Measurements from ENCODE around the gene UIMC1. TPM values are rescaled to one million over a fixed set of nuclear protein-coding genes. Genes with fewer than 3 reads are reported as not detected.

The UIMC1 gene
- total and polyA plus RNA-seq, 2 of the 13 experiments (the other 11 are each of a cell fraction or from before 2014, with no cell fraction given): 18.9 to 32.7 TPM

DNA sequence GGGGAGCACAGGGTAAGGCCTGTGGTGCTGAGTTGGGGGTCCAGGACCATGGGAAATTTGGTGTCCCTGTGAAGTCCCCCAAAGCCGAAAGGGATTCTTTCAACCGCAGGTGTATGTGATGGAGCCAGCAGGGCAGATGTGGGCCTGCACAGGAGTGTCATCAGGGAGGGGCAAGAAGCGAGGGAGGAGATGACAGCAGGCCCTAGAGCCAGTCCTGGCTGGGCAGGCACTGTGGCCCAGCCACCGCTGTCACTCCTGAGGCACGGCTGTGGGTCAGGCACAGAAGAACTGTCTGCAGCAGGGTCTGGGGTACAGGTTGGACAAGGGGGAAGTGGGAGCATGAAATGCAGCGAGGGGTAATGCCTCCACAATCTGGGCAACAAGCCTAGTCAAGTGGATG lies 112.3 kb downstream of the UIMC1 start:
- no peak overlapping the region for H3K4me3 ChIP-seq (replicated peaks in 1 of 3; ENCODE audit: insufficient read depth in 1 of 3, low read depth in 2 of 3, low read length in 3 of 3)
- no peaks in the 10 kb centered on the region for H3K36me3 ChIP-seq (replicated peaks in 1 of 2; ENCODE audit: control insufficient read depth in 1 of 2, insufficient read depth in 2 of 2, low read length in 2 of 2)
- FAIRE-seq (no peak), ATAC-seq (no peak), DNase-seq (ENCODE audit: low spot score) (no peak)
- no peaks in the 10 kb centered on the region for H3K9me3 ChIP-seq (ENCODE audit: low read length)
- H3K27ac ChIP-seq (ENCODE audit: extremely low read length, insufficient read depth, low read length): no peak overlapping the region
- no peak overlapping the region for H3K4me2 ChIP-seq (ENCODE audit: low read depth, low read length)
- H3K4me1 ChIP-seq (ENCODE audit: insufficient read depth, low read length): no peaks in the 10 kb centered on the region
- TF ChIP-seq ZNF607 (CRISPR knock-in tag; IDR thresholded peaks at IDR 0.05; ENCODE audit: borderline replicate concordance) (no peak), RFXANK (CRISPR knock-in tag; IDR thresholded peaks at IDR 0.05) (no peak), GPN1 (CRISPR knock-in tag; IDR thresholded peaks at IDR 0.05; ENCODE audit: borderline replicate concordance) (no peak), ATRX (CRISPR knock-in tag; IDR thresholded peaks at IDR 0.05; ENCODE audit: borderline replicate concordance) (no peak), HMG20B (CRISPR knock-in tag; conservative IDR thresholded peaks at IDR 0.05) (no peak), HNRNPH1 (optimal IDR thresholded peaks at IDR 0.05; ENCODE audit: low read depth, low read length) (no peak), SSRP1 (CRISPR knock-in tag; IDR thresholded peaks at IDR 0.05) (no peak), SP5 (CRISPR knock-in tag; IDR thresholded peaks at IDR 0.05; ENCODE audit: borderline replicate concordance, low read depth) (no peak), FOXA1 (IDR thresholded peaks at IDR 0.05) (no peak), FOXA1 (CRISPR knock-in tag; IDR thresholded peaks at IDR 0.05) (no peak), ETV5 (CRISPR knock-in tag; IDR thresholded peaks at IDR 0.05; ENCODE audit: borderline replicate concordance) (no peak), IKZF4 (CRISPR knock-in tag; IDR thresholded peaks at IDR 0.05; ENCODE audit: borderline replicate concordance, low read depth, not compliant biosample characterization) (no peak), ZNF326 (CRISPR knock-in tag; IDR thresholded peaks at IDR 0.05; ENCODE audit: borderline replicate concordance) (no peak), YEATS4 (CRISPR knock-in tag; IDR thresholded peaks at IDR 0.05; ENCODE audit: borderline replicate concordance) (no peak)
- TF ChIP-seq, protein P1, sequence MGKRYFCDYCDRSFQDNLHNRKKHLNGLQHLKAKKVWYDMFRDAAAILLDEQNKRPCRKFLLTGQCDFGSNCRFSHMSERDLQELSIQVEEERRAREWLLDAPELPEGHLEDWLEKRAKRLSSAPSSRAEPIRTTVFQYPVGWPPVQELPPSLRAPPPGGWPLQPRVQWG (CRISPR knock-in tag; IDR thresholded peaks at IDR 0.05; ENCODE audit: borderline replicate concordance, low read depth): no peak
- H3K79me2 ChIP-seq (ENCODE audit: insufficient read depth, low read length): no peaks in the 10 kb centered on the region
- CTCF ChIA-PET (ENCODE audit: low intra/inter-chr PET ratio, low total read pairs): no interaction called here
- no peak overlapping the region for H3K9ac ChIP-seq (ENCODE audit: insufficient read depth, low read depth, low read length)
- no peaks in the 10 kb centered on the region for H4K20me1 ChIP-seq (ENCODE audit: insufficient read depth, low read length)
- intact Hi-C loops (cut with micrococcal nuclease; ENCODE audit: unreplicated experiment): no loop called here
- H2AFZ ChIP-seq (ENCODE audit: low read length): no peak overlapping the region
- H3K27me3 ChIP-seq (ENCODE audit: control insufficient read depth in 1 of 2, insufficient read depth in 2 of 2, low read length in 2 of 2): peaks cover 2 to 14% of the 10 kb centered on the region in 2 experiments; a peak in 3 of 5 replicates
- no TSS peak for BruUV-seq (replicated peaks)
- WGBS (ENCODE audit: low lambda C conversion rate): 26% methylated on average over 6 of the region's 6 CpGs
- POLR2A ChIA-PET: no interaction called here
- in situ Hi-C loops (cut with HindIII; ENCODE audit: extremely low pct_ligation_motif_present, low pct_unique_long_range_greater_than_20kb): no loop called here
